CD4-positive, alpha-beta memory T cell (primary cell): ENCODE data around the gene LAMB2. TPM values are rescaled to one million over a fixed set of nuclear protein-coding genes. Genes with fewer than 3 reads are reported as not detected.

Experiments used
- CTCF ChIA-PET: fragments of 350-600 bp; sonication (Branson Sonifier 250); formaldehyde crosslinking; loops from one replicate; lab custom pipeline; 2021; ENCODE audit warnings: inconsistent platforms; ENCODE audit not compliant: partially characterized antibody; lab: Charles Lee
- POLR2A ChIA-PET: fragments of 350-600 bp; sonication (Branson Sonifier 250); formaldehyde crosslinking; loops from one replicate; lab custom pipeline; 2021; ENCODE audit not compliant: partially characterized antibody; lab: Charles Lee
- DNase-seq, 5 donors: peaks; one replicate each; pipeline versions ENCODE4 v3.0.0 to v3.0.0-alpha.2; 2020 to 2022; ENCODE audit warnings: mixed read lengths in 1 of 5
- H3K27ac ChIP-seq: one replicate; pipeline ENCODE4 v1.7.0; 2013; ENCODE audit warnings: low read depth, low read length
- H3K27me3 ChIP-seq: 2 replicates; pipeline ENCODE4 v1.7.0; 2013; ENCODE audit warnings: mild to moderate bottlenecking, low read length, moderate library complexity; ENCODE audit not compliant: insufficient read depth
- H3K36me3 ChIP-seq: 2 replicates; pipeline ENCODE4 v1.7.0; 2013; ENCODE audit warnings: mild to moderate bottlenecking, low read length, moderate library complexity; ENCODE audit not compliant: insufficient read depth
- H3K4me1 ChIP-seq: 2 replicates; pipeline ENCODE4 v1.7.0; 2013; ENCODE audit warnings: mild to moderate bottlenecking, low read length, moderate library complexity; ENCODE audit not compliant: insufficient read depth
- H3K4me3 ChIP-seq, 2 donors: one replicate each; pipeline ENCODE4 v1.7.0; 2013; ENCODE audit warnings: low read length in 2 of 2, mild to moderate bottlenecking in 1 of 2
- H3K9me3 ChIP-seq, 2 donors: one replicate each; pipeline ENCODE4 v1.7.0; 2013; ENCODE audit warnings: low read length in 2 of 2, control low read depth in 1 of 2; ENCODE audit not compliant: control insufficient read depth in 1 of 2
- H3K27ac Mint-ChIP-seq, 7 donors: one replicate each; pipeline ENCODE4 v1.8.0; 2020 to 2021; ENCODE audit warnings: mixed read lengths in 7 of 7, mild to moderate bottlenecking in 6 of 7, inconsistent platforms in 3 of 7, moderate library complexity in 3 of 7
- H3K27me3 Mint-ChIP-seq, 2 donors: one replicate each; pipeline ENCODE4 v1.8.0; 2020 to 2021; ENCODE audit warnings: mixed read lengths in 2 of 2
- H3K36me3 Mint-ChIP-seq, 2 donors: one replicate each; pipeline ENCODE4 v1.8.0; 2020 to 2021; ENCODE audit warnings: mixed read lengths in 2 of 2, inconsistent platforms in 1 of 2, mild to moderate bottlenecking in 1 of 2
- H3K4me1 Mint-ChIP-seq, 4 donors: one replicate each; pipeline ENCODE4 v1.8.0; 2020 to 2021; ENCODE audit warnings: mixed read lengths in 4 of 4, mild to moderate bottlenecking in 1 of 4
- H3K4me3 Mint-ChIP-seq, 8 donors: one replicate each; pipeline ENCODE4 v1.8.0; 2020 to 2021; ENCODE audit warnings: mixed read lengths in 8 of 8, mild to moderate bottlenecking in 7 of 8, moderate library complexity in 6 of 8, inconsistent platforms in 3 of 8
- H3K9me3 Mint-ChIP-seq, 8 donors: one replicate each; pipeline ENCODE4 v1.8.0; 2020 to 2021; ENCODE audit warnings: mixed read lengths in 8 of 8, mild to moderate bottlenecking in 5 of 8, inconsistent platforms in 3 of 8, moderate library complexity in 1 of 8
- intact Hi-C: fragments of 100-400 bp; cut with micrococcal nuclease; formaldehyde crosslinking; loops from one replicate; pipeline ENCODE4 v1.15.1; 2023
- polyA plus RNA-seq, 2 donors: library from polyadenylated mRNA; unstranded; fragments of 300-500 nt; fragmentation: Illumina TruSeq; gene quantifications; one replicate each; pipeline ENCODE4 v1.2.3, GENCODE V29; 2021
- total RNA-seq, 2 experiments: library from RNA; stranded (reverse); gene quantifications; one replicate each; pipeline ENCODE4 v1.2.3, GENCODE V29; 2021

LAMB2 gene
- total and polyA plus RNA-seq, 4 experiments from 2014 or later, result 1.1 TPM; not detected in 3

- Mint-ChIP-seq H3K9me3 (no peaks in the 10 kb centered on the region), H3K27me3 (no peaks in the 10 kb centered on the region), H3K4me1 (peaks cover 7 to 29% (median 18%) of the 10 kb centered on the region in 4 donors), H3K36me3 (peaks cover 6 to 9% of the 10 kb centered on the region in 2 donors), H3K4me3 (peak overlapping the region in 1 of 8 donors; percentile 39), H3K27ac (peak overlapping the region; percentile 70 to 95 (median 92))
- ChIA-PET CTCF (interaction anchor here (1.3 kb wide), 1 partner anchor 47 kb away, joined by 3 read pairs; no protein-coding TSS in a partner anchor), POLR2A (interaction anchor here (2.8 to 5.9 kb wide), 3 partner anchors 16 to 94 kb away, joined by 21 to 105 read pairs (median 66); partner anchors contain the start of genes IMPDH2, QARS1 and QRICH1)
- Histone ChIP-seq H3K4me1 (peaks cover 26% of the 10 kb centered on the region), H3K27me3 (no peaks in the 10 kb centered on the region), H3K9me3 (no peaks in the 10 kb centered on the region), H3K4me3 (no peak overlapping the region), H3K36me3 (peaks cover 6% of the 10 kb centered on the region), H3K27ac (no peak overlapping the region)
- no peak for DNase-seq
- intact Hi-C loops, result no loop called here
Observed at GRCh38 chr3:49122451-49122850, 10.4 kb downstream of the LAMB2 start.

- Histone ChIP-seq H3K9me3 (no peaks in the 10 kb centered on the region), H3K4me1 (peaks cover 26% of the 10 kb centered on the region), H3K27ac (no peak overlapping the region), H3K36me3 (peaks cover 10% of the 10 kb centered on the region), H3K27me3 (no peaks in the 10 kb centered on the region), H3K4me3 (no peak overlapping the region)
- Mint-ChIP-seq H3K27me3 (no peaks in the 10 kb centered on the region), H3K36me3 (peaks cover 9% of the 10 kb centered on the region in 2 donors), H3K4me1 (peaks cover 7 to 29% (median 19%) of the 10 kb centered on the region in 4 donors), H3K4me3 (peak overlapping the region in 6 of 8 donors; percentile 33 to 90 (median 58)), H3K9me3 (no peaks in the 10 kb centered on the region), H3K27ac (peak overlapping the region; percentile 70 to 95 (median 92))
- CTCF ChIA-PET, result interaction anchor here (1.3 to 3.2 kb wide), 3 partner anchors 29 to 134 kb away, joined by 3 to 24 read pairs (median 17); partner anchors contain the start of genes P4HTM and QRICH1
- POLR2A ChIA-PET, result interaction anchor here (1.3 to 5.9 kb wide), 9 partner anchors 11 to 203 kb away, joined by 4 to 105 read pairs (median 12); partner anchors contain the start of genes ARIH2, IMPDH2, LAMB2 and NDUFAF3
- no peak for DNase-seq
- intact Hi-C loops, result no loop called here
Observed at GRCh38 chr3:49122022-49122421, 10.8 kb downstream of the LAMB2 start.

GRCh38 chr3:49121132-49121736, 11.6 kb downstream of the LAMB2 start:
- H3K9me3 Mint-ChIP-seq, result no peaks in the 10 kb centered on the region
- Histone ChIP-seq H3K4me1 (peaks cover 26% of the 10 kb centered on the region), H3K36me3 (peaks cover 18% of the 10 kb centered on the region), H3K4me3 (peak overlapping the region in 1 of 2 donors; percentile 94), H3K27me3 (no peaks in the 10 kb centered on the region), H3K9me3 (no peaks in the 10 kb centered on the region), H3K27ac (peak overlapping the region; percentile 92)
- DNase-seq, result peak in 1 of 5 donors; percentile 4
- peak overlapping the region; percentile 53 to 90 (median 88) for H3K4me3 Mint-ChIP-seq
- POLR2A ChIA-PET, result interaction anchor here (0.6 to 5.9 kb wide), 27 partner anchors 9 to 1115 kb away, joined by 3 to 105 read pairs (median 5); partner anchors contain the start of genes ARIH2, BSN, CCDC71 and DAG1
- intact Hi-C loops, result loop anchor here (2.0 kb wide), 2 partner anchors 38 to 50 kb away; partner anchors contain the start of gene KLHDC8B
- CTCF ChIA-PET, result interaction anchor here (0.9 to 3.2 kb wide), 9 partner anchors 16 to 133 kb away, joined by 3 to 24 read pairs (median 4); partner anchors contain the start of genes NDUFAF3, P4HTM, QARS1 and QRICH1
- peaks cover 7 to 33% (median 19%) of the 10 kb centered on the region in 4 donors for H3K4me1 Mint-ChIP-seq
- H3K27ac Mint-ChIP-seq, result peak overlapping the region; percentile 70 to 95 (median 92)
- H3K27me3 Mint-ChIP-seq, result no peaks in the 10 kb centered on the region
- H3K36me3 Mint-ChIP-seq, result peaks cover 13 to 15% of the 10 kb centered on the region in 2 donors

- peaks cover 7 to 35% (median 19%) of the 10 kb centered on the region in 4 donors for H3K4me1 Mint-ChIP-seq
- DNase-seq, result peak; percentile 94 to 95 (median 95)
- peak within 1 kb of the TSS; percentile 86 to 90 (median 89) for H3K4me3 Mint-ChIP-seq
Observed at GRCh38 chr3:49120438-49121131, 12.3 kb downstream of the LAMB2 start, which contains the start of gene USP19. USP19 (minus strand) TSS chr3:49120823; CDS start chr3:49119145, 1,678 bp downstream.

GRCh38 chr3:49120096-49120437, 12.8 kb downstream of the LAMB2 start:
- H3K4me3 ChIP-seq, result peak overlapping the region; percentile 45 to 94
- H3K27me3 ChIP-seq, result no peaks in the 10 kb centered on the region
- ChIA-PET CTCF (interaction anchor here (1.0 to 3.2 kb wide), 7 partner anchors 10 to 132 kb away, joined by 3 to 24 read pairs (median 4); partner anchors contain the start of genes P4HTM, QRICH1 and WDR6), POLR2A (interaction anchor here (1.0 to 5.9 kb wide), 15 partner anchors 10 to 820 kb away, joined by 4 to 105 read pairs (median 10); partner anchors contain the start of genes CCDC71, IMPDH2, IP6K2 and NDUFAF3)
- Mint-ChIP-seq H3K4me1 (peaks cover 7 to 35% (median 21%) of the 10 kb centered on the region in 4 donors), H3K9me3 (no peaks in the 10 kb centered on the region), H3K36me3 (peaks cover 23 to 26% of the 10 kb centered on the region in 2 donors), H3K27me3 (no peaks in the 10 kb centered on the region), H3K4me3 (peak overlapping the region; percentile 86 to 90 (median 89)), H3K27ac (peak overlapping the region; percentile 88 to 95 (median 92))
- intact Hi-C loops, result loop anchor here (1.0 to 2.0 kb wide), 4 partner anchors 16 to 51 kb away; partner anchors contain the start of genes KLHDC8B, QARS1 and QRICH1
- peak in 2 of 5 donors; percentile 14 to 16 for DNase-seq
- peaks cover 26% of the 10 kb centered on the region for H3K4me1 ChIP-seq
- peaks cover 30% of the 10 kb centered on the region for H3K36me3 ChIP-seq
- no peaks in the 10 kb centered on the region for H3K9me3 ChIP-seq
- H3K27ac ChIP-seq, result peak overlapping the region; percentile 92

More at GRCh38 chr3:49120438-49121131, 12.3 kb downstream of the LAMB2 start, which contains the start of gene USP19:
- H3K27me3 Mint-ChIP-seq, result no peaks in the 10 kb centered on the region
- H3K27ac Mint-ChIP-seq, result peak within 1 kb of the TSS; percentile 88 to 95 (median 92)
- Histone ChIP-seq H3K4me1 (peaks cover 26% of the 10 kb centered on the region), H3K27me3 (no peaks in the 10 kb centered on the region), H3K36me3 (peaks cover 25% of the 10 kb centered on the region), H3K4me3 (peak within 1 kb of the TSS; percentile 45 to 94), H3K27ac (peak within 1 kb of the TSS; percentile 92), H3K9me3 (no peaks in the 10 kb centered on the region)
- H3K36me3 Mint-ChIP-seq, result peaks cover 18 to 21% of the 10 kb centered on the region in 2 donors
- intact Hi-C loops, result loop anchor here (1.0 to 2.0 kb wide), 4 partner anchors 16 to 50 kb away; partner anchors contain the start of genes KLHDC8B, QARS1 and QRICH1
- POLR2A ChIA-PET, result interaction anchor here (0.6 to 5.9 kb wide), 27 partner anchors 10 to 1116 kb away, joined by 3 to 105 read pairs (median 5); partner anchors contain the start of genes ARIH2, BSN, CCDC71 and DAG1
- CTCF ChIA-PET, result interaction anchor here (0.9 to 3.2 kb wide), 9 partner anchors 10 to 132 kb away, joined by 3 to 24 read pairs (median 4); partner anchors contain the start of genes NDUFAF3, P4HTM, QARS1 and QRICH1
- no peaks in the 10 kb centered on the region for H3K9me3 Mint-ChIP-seq

GRCh38 chr3:49119439-49119838, 13.4 kb downstream of the LAMB2 start:
- H3K9me3 ChIP-seq, result no peaks in the 10 kb centered on the region
- peaks cover 26% of the 10 kb centered on the region for H3K4me1 ChIP-seq
- H3K27ac Mint-ChIP-seq, result peak overlapping the region; percentile 88 to 95 (median 92)
- no peaks in the 10 kb centered on the region for H3K27me3 Mint-ChIP-seq
- no peak for DNase-seq
- H3K27me3 ChIP-seq, result no peaks in the 10 kb centered on the region
- POLR2A ChIA-PET, result interaction anchor here (2.0 to 5.9 kb wide), 4 partner anchors 13 to 402 kb away, joined by 10 to 105 read pairs (median 39); partner anchors contain the start of genes IP6K2, QARS1 and QRICH1
- H3K9me3 Mint-ChIP-seq, result no peaks in the 10 kb centered on the region
- intact Hi-C loops, result no loop called here
- H3K4me3 Mint-ChIP-seq, result peak overlapping the region in 7 of 8 donors; percentile 86 to 90 (median 89)
- H3K4me3 ChIP-seq, result peak overlapping the region; percentile 45 to 94
- peaks cover 36% of the 10 kb centered on the region for H3K36me3 ChIP-seq
- H3K27ac ChIP-seq, result peak overlapping the region; percentile 92
- peaks cover 25 to 31% of the 10 kb centered on the region in 2 donors for H3K36me3 Mint-ChIP-seq
- CTCF ChIA-PET, result interaction anchor here (1.0 to 3.2 kb wide), 3 partner anchors 9 to 131 kb away, joined by 3 to 24 read pairs (median 17); partner anchors contain the start of genes P4HTM and QRICH1
- peaks cover 7 to 35% (median 22%) of the 10 kb centered on the region in 4 donors for H3K4me1 Mint-ChIP-seq
